Medulla oblongata (tissue), 1 donor: ENCODE data around the gene KIRREL1.
A peak's percentile ranks its signal among the peaks of the same experiment; 100 is the strongest.

Experiments used
- DNase-seq: peaks from one replicate; pipeline ENCODE4 v3.0.0-alpha.2; 2015; ENCODE audit errors: extremely low spot score

The KIRREL1 gene

DNA sequence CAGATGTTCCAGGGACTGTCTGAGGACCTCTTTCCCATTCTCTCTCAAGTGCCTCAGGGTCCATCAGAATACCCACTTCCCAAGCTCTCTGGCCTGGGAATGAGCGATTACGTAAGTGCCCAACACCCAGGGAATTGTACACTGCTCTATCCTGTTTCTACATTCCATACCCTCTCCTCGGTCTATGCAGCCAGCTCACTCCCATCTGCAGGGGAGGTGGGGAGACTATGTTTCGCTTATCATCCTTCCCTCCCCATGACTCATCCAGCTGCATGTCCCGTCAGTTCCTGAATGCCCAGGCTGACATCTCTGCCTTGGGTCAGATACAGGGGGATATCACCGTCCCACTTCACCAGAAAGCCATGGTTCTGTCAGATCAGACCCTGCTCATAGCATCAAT is 152.7 kb downstream of the KIRREL1 start:
- no peak for DNase-seq

DNA sequence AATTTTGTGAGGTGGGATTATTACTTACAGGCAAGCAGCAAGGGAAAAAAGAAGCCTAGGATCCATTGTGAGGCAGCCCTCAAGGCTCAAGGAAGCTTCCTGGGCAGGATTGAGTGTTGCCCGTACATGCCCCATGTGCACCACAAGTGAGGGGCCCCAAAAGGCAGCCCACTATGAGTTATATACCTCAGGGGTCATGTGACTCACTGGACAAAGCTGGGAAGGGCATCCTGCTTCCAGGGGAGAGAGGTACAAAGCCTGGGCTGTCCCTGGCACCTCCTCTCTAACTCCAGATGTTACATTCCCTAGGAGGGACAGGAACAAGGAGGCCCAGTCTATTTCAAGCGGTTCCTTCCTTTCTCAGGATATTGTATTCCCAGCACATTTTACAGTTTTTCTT is 153.3 kb downstream of the KIRREL1 start:
- DNase-seq = no peak

GRCh38 chr1:158147401-158147800 is 154.0 kb downstream of the KIRREL1 start:
- DNase-seq = no peak

DNA sequence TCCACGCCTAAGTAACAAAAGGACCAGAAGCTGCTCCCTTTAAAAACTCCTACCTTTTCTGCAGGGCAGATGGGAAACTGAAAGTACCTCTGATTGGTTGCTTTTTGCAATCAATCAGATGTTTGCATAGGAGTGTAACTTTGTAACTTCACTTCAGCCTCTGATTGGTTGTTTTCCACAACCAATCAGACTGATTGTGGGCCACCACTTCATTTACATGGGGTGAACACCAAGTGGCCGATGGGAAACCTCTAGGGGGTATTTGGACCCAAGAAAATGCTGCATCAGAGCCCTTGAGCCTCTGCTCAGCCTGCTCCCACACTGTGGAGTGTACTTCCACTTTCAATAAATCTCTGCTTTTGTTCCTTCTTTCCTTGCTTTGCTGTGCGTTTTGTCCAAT is 154.4 kb downstream of the KIRREL1 start:
- no peak for DNase-seq

DNA sequence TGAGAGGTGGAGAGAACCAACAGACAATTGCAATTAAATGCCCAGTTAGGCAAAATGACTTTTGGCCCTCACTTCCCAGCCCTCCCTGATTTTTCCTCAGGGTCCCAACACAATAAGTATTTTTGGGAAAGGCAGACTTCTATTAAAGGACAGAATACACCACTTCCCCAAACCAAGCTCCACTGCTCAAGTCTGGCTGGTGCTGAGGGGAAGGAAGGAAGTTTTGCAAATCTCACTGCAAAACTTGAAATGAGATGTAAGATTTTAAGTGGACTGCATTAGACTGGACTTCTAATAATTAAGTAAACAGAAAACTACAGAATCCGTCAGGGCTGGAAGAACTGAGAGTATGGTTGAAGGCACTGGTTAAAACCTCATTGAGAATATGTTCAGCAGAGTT is 155.0 kb downstream of the KIRREL1 start:
- DNase-seq = peak; percentile 50

- DNase-seq = no peak
These were observed 155.7 kb downstream of the KIRREL1 start for GRCh38 chr1:158149175-158149574.
